GM12891 (cell line): ENCODE measurements around the gene CDC42BPA.

Source experiments
- PAX5 ChIP-seq: IDR thresholded peaks from 2 replicates; pipeline ENCODE4 v1.6.1; 2011; ENCODE audit warnings: low read length, moderate library complexity, mild to moderate bottlenecking; ENCODE audit not compliant: insufficient read depth, severe bottlenecking
- POLR2A ChIP-seq: IDR thresholded peaks from 2 replicates; pipeline ENCODE4 v1.6.1; 2011; ENCODE audit warnings: low read depth, low read length, control low read depth
- POLR2AphosphoS5 ChIP-seq: IDR thresholded peaks from 2 replicates; pipeline ENCODE4 v1.6.1; 2011; ENCODE audit warnings: low read depth, low read length, control low read depth
- SPI1 ChIP-seq: IDR thresholded peaks from 2 replicates; pipeline ENCODE4 v1.6.1; 2011; ENCODE audit warnings: low read depth, low read length, control low read depth
- TAF1 ChIP-seq: IDR thresholded peaks from 2 replicates; pipeline ENCODE4 v1.6.1; 2011; ENCODE audit warnings: low read depth, low read length, control low read depth

- TF ChIP-seq SPI1 (no peak), POLR2A (no peak), POLR2AphosphoS5 (no peak), TAF1 (no peak), PAX5 (no peak)
Observed at GRCh38 chr1:227210604-227211003, 107.7 kb downstream of the CDC42BPA start.
